Keratinocyte (primary cell): Measurements from ENCODE around the gene NEB. TPM values are rescaled to one million over a fixed set of nuclear protein-coding genes. Genes with fewer than 3 reads are reported as not detected.

ENCODE experiments used
- DNase-seq: peaks from one replicate; pipeline ENCODE4 v3.0.0-alpha.2; 2011; ENCODE audit warnings: low read depth, missing footprints, low spot score
- FAIRE-seq: peaks from 2 replicates; lab custom pipeline; 2011; peaks lifted over from hg19 to GRCh38; lab: Jason Lieb, UNC
- H2AFZ ChIP-seq: 2 replicates; pipeline ENCODE4 v1.6.0; 2012; ENCODE audit warnings: low read length, control low read depth, inconsistent platforms; ENCODE audit not compliant: control insufficient read depth
- H3K27ac ChIP-seq: 2 replicates; pipeline ENCODE4 v1.5.1; 2011; ENCODE audit warnings: low read length; ENCODE audit not compliant: control insufficient read depth, insufficient read depth
- H3K27me3 ChIP-seq: 3 replicates; pipeline ENCODE4 v1.6.0; 2011; ENCODE audit warnings: low read length; ENCODE audit not compliant: control insufficient read depth, insufficient read depth; ENCODE audit errors: extremely low read depth
- H3K36me3 ChIP-seq, 2 experiments: 2 replicates in 1 of 2; 3 replicates in 1 of 2; pipeline ENCODE4 v1.5.1; 2011; ENCODE audit warnings: low read length in 2 of 2, mild to moderate bottlenecking in 1 of 2; ENCODE audit not compliant: control insufficient read depth in 2 of 2, insufficient read depth in 2 of 2; ENCODE audit errors: extremely low read depth in 1 of 2
- H3K4me1 ChIP-seq: 3 replicates; pipeline ENCODE4 v1.5.1; 2011; ENCODE audit warnings: low read length; ENCODE audit not compliant: control insufficient read depth, insufficient read depth; ENCODE audit errors: extremely low read depth
- H3K4me2 ChIP-seq: 3 replicates; pipeline ENCODE4 v1.6.0; 2011; ENCODE audit warnings: low read depth, low read length; ENCODE audit not compliant: control insufficient read depth, insufficient read depth; ENCODE audit errors: extremely low read depth
- H3K4me3 ChIP-seq, 3 experiments: fragments of 200-600 bp in 1 of 3; sonication (generic) in 1 of 3; 2 replicates in 2 of 3; 3 replicates in 1 of 3; pipeline ENCODE4 v1.5.1; 2011 to 2016; ENCODE audit warnings: low read length in 3 of 3, mild to moderate bottlenecking in 3 of 3, control low read depth in 2 of 3, inconsistent platforms in 1 of 3, low read depth in 1 of 3, mixed read lengths in 1 of 3, mixed run types in 1 of 3, moderate library complexity in 1 of 3; ENCODE audit not compliant: control insufficient read depth in 2 of 3, insufficient read depth in 2 of 3; ENCODE audit errors: extremely low read depth in 1 of 3
- H3K79me2 ChIP-seq: 2 replicates; pipeline ENCODE4 v1.6.0; 2012; ENCODE audit warnings: low read length; ENCODE audit not compliant: control insufficient read depth, insufficient read depth
- H3K9ac ChIP-seq: 3 replicates; pipeline ENCODE4 v1.6.0; 2011; ENCODE audit warnings: low read length; ENCODE audit not compliant: control insufficient read depth, insufficient read depth; ENCODE audit errors: extremely low read depth
- H3K9me1 ChIP-seq: 3 replicates; pipeline ENCODE4 v1.6.0; 2011; ENCODE audit warnings: low read length; ENCODE audit not compliant: control insufficient read depth, insufficient read depth; ENCODE audit errors: extremely low read depth
- H3K9me3 ChIP-seq: 2 replicates; pipeline ENCODE4 v1.5.1; 2012; ENCODE audit warnings: low read depth, low read length; ENCODE audit not compliant: control insufficient read depth
- H4K20me1 ChIP-seq: 3 replicates; pipeline ENCODE4 v1.6.0; 2011; ENCODE audit warnings: low read length; ENCODE audit not compliant: control insufficient read depth, insufficient read depth; ENCODE audit errors: extremely low read depth
- EZH2 ChIP-seq: IDR thresholded peaks from one replicate; pipeline ENCODE4 v1.6.1; 2012; ENCODE audit warnings: inconsistent platforms, mild to moderate bottlenecking, low read length, moderate library complexity
- dilution Hi-C: fragments of 300-500 bp; cut with MboI; formaldehyde crosslinking; loops from one replicate; pipeline ENCODE4 v1.7.0; 2020; ENCODE audit warnings: low sequenced_read_pairs; ENCODE audit not compliant: extremely low pct_ligation_motif_present
- polyA plus RNA-seq, 5 experiments: library from polyadenylated mRNA; depleted of rRNA in 3 of 5; stranded (reverse) in 3 of 5; stranded (forward) in 1 of 5; unstranded in 1 of 5; fragments of >200 nt; gene quantifications; 1 replicate in 1 of 5; 2 replicates in 3 of 5; 3 replicates in 1 of 5; pipeline versions ENCODE4 v1.2.1 to v1.2.3, GENCODE V29; 2011 to 2012; ENCODE audit warnings: missing spikeins in 2 of 5, low read depth in 1 of 5, low replicate concordance in 1 of 5
- TF ChIP-seq, protein P1 (sequence below), 3 experiments: IDR thresholded peaks in 1 of 3; conservative IDR thresholded peaks in 1 of 3; optimal IDR thresholded peaks in 1 of 3; 2 replicates in 2 of 3; 3 replicates in 1 of 3; pipeline versions ENCODE3 to v1.5.1; 2011; ENCODE audit warnings: low read length in 3 of 3, mild to moderate bottlenecking in 3 of 3, moderate library complexity in 2 of 3, control low read depth in 1 of 3, inconsistent platforms in 1 of 3; ENCODE audit not compliant: insufficient read depth in 2 of 3; ENCODE audit errors: extremely low read depth in 1 of 3

Gene NEB
- polyA plus RNA-seq, 1 donor (not counting 4 experiments of a cell fraction or from before 2014, with no cell fraction given), result 0.67 TPM

DNA sequence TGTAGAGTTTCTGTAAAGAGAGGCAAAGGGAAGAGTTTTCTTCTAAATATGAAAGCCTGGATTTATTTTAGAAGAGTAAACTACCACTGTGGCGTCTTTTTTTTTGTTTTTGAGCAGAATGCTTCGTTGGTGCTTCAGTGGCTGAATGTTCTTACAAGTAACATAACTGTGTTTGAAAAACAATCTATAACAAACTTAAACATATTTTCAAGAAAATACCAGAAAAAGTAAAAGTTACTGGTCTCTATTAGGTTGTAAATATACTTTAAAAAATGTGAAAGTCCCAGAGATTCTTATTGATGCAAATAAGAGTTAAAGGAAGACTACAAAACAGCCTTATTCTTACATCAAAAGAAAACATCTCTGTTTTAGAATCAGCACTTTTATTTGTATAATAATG, 76.2 kb downstream of the NEB start:
- no peak for FAIRE-seq
- H3K4me1 ChIP-seq, result no peaks in the 10 kb centered on the region
- H3K27ac ChIP-seq, result no peak overlapping the region
- no peaks in the 10 kb centered on the region for H4K20me1 ChIP-seq
- H3K4me2 ChIP-seq, result no peak overlapping the region
- no peak for DNase-seq
- H3K36me3 ChIP-seq, result no peaks in the 10 kb centered on the region
- no peak overlapping the region for H3K9ac ChIP-seq
- H3K9me3 ChIP-seq, result no peaks in the 10 kb centered on the region
- no peak for TF ChIP-seq EZH2
- TF ChIP-seq, protein P1, sequence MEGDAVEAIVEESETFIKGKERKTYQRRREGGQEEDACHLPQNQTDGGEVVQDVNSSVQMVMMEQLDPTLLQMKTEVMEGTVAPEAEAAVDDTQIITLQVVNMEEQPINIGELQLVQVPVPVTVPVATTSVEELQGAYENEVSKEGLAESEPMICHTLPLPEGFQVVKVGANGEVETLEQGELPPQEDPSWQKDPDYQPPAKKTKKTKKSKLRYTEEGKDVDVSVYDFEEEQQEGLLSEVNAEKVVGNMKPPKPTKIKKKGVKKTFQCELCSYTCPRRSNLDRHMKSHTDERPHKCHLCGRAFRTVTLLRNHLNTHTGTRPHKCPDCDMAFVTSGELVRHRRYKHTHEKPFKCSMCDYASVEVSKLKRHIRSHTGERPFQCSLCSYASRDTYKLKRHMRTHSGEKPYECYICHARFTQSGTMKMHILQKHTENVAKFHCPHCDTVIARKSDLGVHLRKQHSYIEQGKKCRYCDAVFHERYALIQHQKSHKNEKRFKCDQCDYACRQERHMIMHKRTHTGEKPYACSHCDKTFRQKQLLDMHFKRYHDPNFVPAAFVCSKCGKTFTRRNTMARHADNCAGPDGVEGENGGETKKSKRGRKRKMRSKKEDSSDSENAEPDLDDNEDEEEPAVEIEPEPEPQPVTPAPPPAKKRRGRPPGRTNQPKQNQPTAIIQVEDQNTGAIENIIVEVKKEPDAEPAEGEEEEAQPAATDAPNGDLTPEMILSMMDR (optimal IDR thresholded peaks at IDR 0.05 in 1 of 3, IDR thresholded peaks at IDR 0.05 in 1 of 3, conservative IDR thresholded peaks at IDR 0.05 in 1 of 3; ENCODE audit: extremely low read depth in 1 of 3, insufficient read depth in 2 of 3, low read length in 3 of 3), result no peak
- no peaks in the 10 kb centered on the region for H3K79me2 ChIP-seq
- H3K9me1 ChIP-seq, result peaks cover 2% of the 10 kb centered on the region
- no peak overlapping the region for H3K4me3 ChIP-seq
- no peaks in the 10 kb centered on the region for H3K27me3 ChIP-seq
- dilution Hi-C loops, result no loop called here
- H2AFZ ChIP-seq, result no peak overlapping the region

DNA sequence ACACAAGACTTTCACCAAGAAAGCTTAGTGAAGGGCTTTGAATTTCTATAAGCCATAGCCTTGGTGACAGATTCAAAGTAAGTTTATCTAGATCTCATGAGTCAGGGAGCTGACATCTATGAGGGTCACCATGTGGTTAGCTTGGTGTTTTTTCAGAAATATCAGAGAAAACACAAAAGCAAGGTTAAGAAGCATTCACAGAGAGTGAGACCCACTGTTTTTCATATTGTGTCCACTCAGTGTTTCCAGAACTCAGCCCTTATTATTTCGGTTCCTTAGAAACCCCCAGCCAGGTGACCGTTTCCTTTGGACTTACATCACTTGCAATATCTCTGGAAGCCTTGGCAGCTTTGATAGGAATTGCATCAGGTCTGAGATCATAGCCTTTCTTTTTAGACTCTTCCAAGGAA, 76.6 kb downstream of the NEB start:
- DNase-seq, result no peak
- no peak for FAIRE-seq
- dilution Hi-C loops, result no loop called here

More for the DNA sequence above, 76.6 kb downstream of the NEB start:
- H3K4me2 ChIP-seq, result no peak overlapping the region
- no peaks in the 10 kb centered on the region for H3K4me1 ChIP-seq
- no peaks in the 10 kb centered on the region for H3K9me3 ChIP-seq
- no peaks in the 10 kb centered on the region for H3K79me2 ChIP-seq
- peaks cover 2% of the 10 kb centered on the region for H3K9me1 ChIP-seq
- H3K9ac ChIP-seq, result no peak overlapping the region
- H3K27ac ChIP-seq, result no peak overlapping the region
- no peaks in the 10 kb centered on the region for H3K27me3 ChIP-seq
- no peak overlapping the region for H3K4me3 ChIP-seq
- H2AFZ ChIP-seq, result no peak overlapping the region
- TF ChIP-seq, protein P1 (optimal IDR thresholded peaks at IDR 0.05 in 1 of 3, IDR thresholded peaks at IDR 0.05 in 1 of 3, conservative IDR thresholded peaks at IDR 0.05 in 1 of 3; ENCODE audit: extremely low read depth in 1 of 3, insufficient read depth in 2 of 3, low read length in 3 of 3), result no peak
- no peak for TF ChIP-seq EZH2
- no peaks in the 10 kb centered on the region for H4K20me1 ChIP-seq
- no peaks in the 10 kb centered on the region for H3K36me3 ChIP-seq
